ENCODE results near the gene EPHA6. TPM values are rescaled to one million over a fixed set of nuclear protein-coding genes. Genes with fewer than 3 reads are reported as not detected.
A peak's percentile ranks its signal among the peaks of the same experiment; 100 is the strongest.
"Not testable (repeated sequence)": the region's sequence is repeated elsewhere in the genome, so short reads cannot be mapped to it uniquely, and the experiment has no call there.

Gene EPHA6
- total RNA-seq, 2 experiments from 2014 or later, result not detected

DNA sequence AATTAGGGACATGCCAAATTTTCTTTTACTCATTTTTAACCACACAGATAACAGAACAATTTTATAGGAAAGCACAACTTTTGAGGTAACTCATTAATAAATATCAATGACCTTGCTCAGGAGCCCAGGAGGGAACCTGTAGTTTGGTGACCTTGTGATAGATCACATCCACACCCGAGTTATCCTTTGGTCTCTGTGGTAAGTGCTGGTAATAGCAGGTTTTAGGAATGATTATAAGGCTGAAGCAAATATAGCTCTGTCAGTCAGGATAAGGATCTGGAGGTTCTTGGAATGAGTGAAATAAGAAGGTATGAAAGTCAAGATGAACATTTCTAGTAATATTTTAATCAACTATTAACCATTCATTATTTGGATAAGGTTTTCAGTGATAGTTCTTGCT is 46.5 kb downstream of the EPHA6 start:
- Mint-ChIP-seq H3K9me3 (no peaks in the 10 kb centered on the region), H3K27me3 (no peaks in the 10 kb centered on the region), H3K27ac (no peak overlapping the region), H3K36me3 (no peaks in the 10 kb centered on the region), H3K4me3 (no peak overlapping the region), H3K4me1 (no peaks in the 10 kb centered on the region)
- no peak for DNase-seq

DNA sequence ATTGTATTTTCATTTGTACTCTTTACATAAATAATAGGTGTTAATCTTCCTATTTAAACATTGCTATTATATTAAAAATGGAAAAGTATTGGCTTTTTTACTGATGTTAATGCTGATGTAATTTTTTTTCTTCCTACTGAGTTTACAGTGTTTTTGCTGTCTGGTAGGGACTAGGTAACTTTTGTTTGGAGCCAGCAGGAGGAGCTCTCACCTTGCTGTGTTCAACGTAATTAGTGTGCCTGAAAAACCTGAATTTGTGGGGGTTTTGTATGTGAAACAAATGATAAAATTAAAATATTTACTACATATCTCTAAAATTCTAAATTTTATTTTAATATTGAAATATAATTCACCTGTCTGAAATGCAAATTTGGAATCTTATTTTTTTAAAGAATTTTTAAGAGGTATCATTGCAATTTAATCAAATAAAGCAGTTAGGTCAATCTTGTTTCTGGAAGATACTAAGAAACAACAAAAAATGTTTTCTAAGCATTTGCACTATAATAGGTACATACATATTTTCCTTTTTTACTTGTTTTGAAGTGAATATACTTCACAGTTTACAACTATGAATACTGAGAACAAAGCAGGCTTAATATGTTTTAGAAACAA is 48.8 kb downstream of the EPHA6 start:
- no peaks in the 10 kb centered on the region for H3K9me3 Mint-ChIP-seq

DNA sequence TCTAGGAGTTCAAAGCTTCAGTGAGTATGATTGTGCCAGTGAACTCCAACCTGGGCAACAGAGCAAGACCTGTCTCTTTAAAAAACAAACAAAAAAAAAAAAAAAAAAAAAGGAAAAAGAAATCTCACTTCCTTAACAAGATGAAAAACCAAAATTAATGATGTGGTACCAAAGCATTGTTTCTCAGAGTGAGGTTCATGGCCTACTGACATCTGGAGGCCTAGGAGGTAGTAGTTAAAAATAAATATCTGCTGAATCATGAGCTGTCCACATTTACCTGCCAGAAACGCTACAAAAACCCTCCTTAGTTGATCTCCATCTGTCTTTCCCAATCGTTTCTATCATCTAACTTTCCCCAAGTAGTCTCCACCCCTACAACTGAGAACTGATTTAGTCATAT is 51.2 kb downstream of the EPHA6 start:
- H3K27ac Mint-ChIP-seq, result no peak overlapping the region
- no peaks in the 10 kb centered on the region for H3K27me3 Mint-ChIP-seq
- H3K4me3 Mint-ChIP-seq, result no peak overlapping the region
- H3K9me3 Mint-ChIP-seq, result no peaks in the 10 kb centered on the region
- no peak for DNase-seq
- no peaks in the 10 kb centered on the region for H3K4me1 Mint-ChIP-seq
- no peaks in the 10 kb centered on the region for H3K36me3 Mint-ChIP-seq

More for the DNA sequence above, 48.8 kb downstream of the EPHA6 start:
- peak; percentile 2 for DNase-seq
- no peaks in the 10 kb centered on the region for H3K36me3 Mint-ChIP-seq
- H3K4me1 Mint-ChIP-seq, result no peaks in the 10 kb centered on the region
- no peaks in the 10 kb centered on the region for H3K27me3 Mint-ChIP-seq
- no peak overlapping the region for H3K27ac Mint-ChIP-seq
- no peak overlapping the region for H3K4me3 Mint-ChIP-seq

DNA sequence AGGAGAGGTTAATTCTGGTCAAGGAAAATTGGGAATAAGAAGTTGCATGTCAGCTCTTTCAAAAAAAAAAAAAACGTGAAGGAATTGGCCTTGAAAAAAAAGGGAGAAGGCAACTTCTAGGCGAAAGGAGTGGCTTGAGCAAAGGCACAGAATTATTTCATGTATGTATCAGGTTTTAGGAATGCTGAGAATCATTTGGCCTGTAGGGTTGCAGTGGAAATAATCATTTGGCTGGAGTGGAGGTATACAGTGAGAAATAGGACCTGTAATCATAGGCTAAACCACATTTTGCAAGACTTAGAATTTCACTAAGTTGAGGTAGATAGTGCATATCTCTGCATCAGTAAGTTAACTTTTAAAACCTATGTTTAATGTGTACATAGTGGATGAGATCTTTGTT is 54.9 kb downstream of the EPHA6 start:
- no peaks in the 10 kb centered on the region for H3K27me3 Mint-ChIP-seq
- no peaks in the 10 kb centered on the region for H3K36me3 Mint-ChIP-seq
- H3K4me1 Mint-ChIP-seq, result no peaks in the 10 kb centered on the region
- DNase-seq, result no peak
- H3K27ac Mint-ChIP-seq, result no peak overlapping the region
- no peaks in the 10 kb centered on the region for H3K9me3 Mint-ChIP-seq
- no peak overlapping the region for H3K4me3 Mint-ChIP-seq

DNA sequence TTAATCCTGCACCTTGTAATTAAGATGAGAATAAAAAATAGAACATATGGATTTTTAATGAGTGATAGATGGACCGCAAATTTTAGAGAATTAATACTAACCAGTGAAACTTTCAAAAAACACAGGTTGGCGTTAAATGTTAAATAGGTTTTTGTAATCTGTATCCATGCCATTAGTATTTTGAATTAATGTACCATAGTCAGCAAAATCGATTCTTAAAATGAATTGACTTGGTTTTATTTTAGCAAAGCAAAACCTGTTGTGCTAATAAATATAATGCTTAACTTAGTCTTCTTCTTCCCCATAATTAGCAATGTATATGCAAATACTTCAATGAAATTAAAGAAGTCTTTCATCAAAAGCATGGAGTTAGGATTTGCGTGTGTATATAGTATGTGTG is 63.1 kb downstream of the EPHA6 start:
- Mint-ChIP-seq H3K36me3 (no peaks in the 10 kb centered on the region), H3K4me1 (no peaks in the 10 kb centered on the region), H3K4me3 (no peak overlapping the region), H3K27me3 (peaks cover 3% of the 10 kb centered on the region), H3K9me3 (peaks cover 3% of the 10 kb centered on the region), H3K27ac (no peak overlapping the region)
- no peak for DNase-seq

DNA sequence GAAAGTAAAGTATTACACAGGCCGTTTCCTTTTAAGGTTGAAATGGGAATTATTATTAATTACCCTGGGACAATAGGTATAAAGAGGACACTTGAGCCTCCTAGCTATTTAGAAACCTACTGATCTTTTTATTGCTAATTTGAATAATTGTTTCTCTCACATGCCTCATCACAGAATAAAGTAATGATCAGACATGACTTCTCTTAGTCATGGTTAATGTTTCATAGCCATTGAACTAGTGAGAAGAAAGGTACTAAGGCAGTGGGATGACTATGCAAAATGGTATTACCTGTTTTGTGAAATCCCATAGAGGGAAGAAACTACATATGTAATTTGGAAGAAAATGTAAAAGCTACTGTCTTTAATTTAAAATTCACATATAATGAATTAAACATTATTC is 85.6 kb downstream of the EPHA6 start:
- no peak for DNase-seq
- Mint-ChIP-seq H3K27ac (no peak overlapping the region), H3K9me3 (no peaks in the 10 kb centered on the region), H3K4me3 (no peak overlapping the region), H3K27me3 (no peaks in the 10 kb centered on the region), H3K4me1 (no peaks in the 10 kb centered on the region), H3K36me3 (no peaks in the 10 kb centered on the region)

DNA sequence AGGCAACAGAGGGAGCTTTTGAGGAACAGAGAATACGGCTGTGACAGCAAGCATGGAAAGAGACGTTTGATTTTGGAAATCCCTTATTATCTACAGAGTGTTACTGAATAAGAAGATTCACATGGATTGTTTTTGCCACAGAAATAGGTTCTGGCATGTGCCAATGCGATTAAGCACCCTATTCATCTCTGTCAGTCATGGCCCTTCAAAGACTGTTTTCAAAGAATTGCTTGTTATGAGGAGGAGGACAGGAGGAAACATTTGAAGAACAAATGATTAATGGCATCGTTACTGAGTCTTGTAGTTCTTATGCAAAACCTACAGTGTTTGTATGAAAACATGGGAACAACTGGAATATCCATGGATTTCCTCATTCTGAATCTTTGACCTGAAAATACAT is 86.2 kb downstream of the EPHA6 start:
- no peak overlapping the region for H3K27ac Mint-ChIP-seq
- no peaks in the 10 kb centered on the region for H3K36me3 Mint-ChIP-seq
- no peaks in the 10 kb centered on the region for H3K9me3 Mint-ChIP-seq
- no peaks in the 10 kb centered on the region for H3K27me3 Mint-ChIP-seq
- no peaks in the 10 kb centered on the region for H3K4me1 Mint-ChIP-seq
- no peak overlapping the region for H3K4me3 Mint-ChIP-seq
- DNase-seq, result no peak

DNA sequence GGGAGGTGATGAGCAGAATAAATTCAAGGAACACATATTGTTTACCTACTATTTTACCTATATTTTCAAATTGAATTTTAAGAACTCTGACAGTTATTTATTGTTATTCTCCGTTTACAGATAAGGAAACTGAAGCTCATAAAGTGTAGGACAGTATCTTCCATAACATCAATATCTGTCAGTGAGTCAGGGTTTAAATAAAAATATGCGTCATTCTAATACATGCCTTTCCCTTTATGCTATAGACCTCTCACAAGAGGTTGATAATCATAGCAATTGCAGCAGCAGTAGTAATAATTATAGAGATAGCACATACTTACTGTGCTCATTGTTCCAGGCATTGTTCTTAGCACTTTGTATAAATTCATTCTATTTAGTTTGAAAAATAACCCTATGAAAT is 101.1 kb downstream of the EPHA6 start:
- Mint-ChIP-seq H3K27ac (no peak overlapping the region), H3K27me3 (no peaks in the 10 kb centered on the region), H3K4me3 (no peak overlapping the region), H3K36me3 (no peaks in the 10 kb centered on the region), H3K4me1 (no peaks in the 10 kb centered on the region), H3K9me3 (no peaks in the 10 kb centered on the region)
- no peak for DNase-seq

DNA sequence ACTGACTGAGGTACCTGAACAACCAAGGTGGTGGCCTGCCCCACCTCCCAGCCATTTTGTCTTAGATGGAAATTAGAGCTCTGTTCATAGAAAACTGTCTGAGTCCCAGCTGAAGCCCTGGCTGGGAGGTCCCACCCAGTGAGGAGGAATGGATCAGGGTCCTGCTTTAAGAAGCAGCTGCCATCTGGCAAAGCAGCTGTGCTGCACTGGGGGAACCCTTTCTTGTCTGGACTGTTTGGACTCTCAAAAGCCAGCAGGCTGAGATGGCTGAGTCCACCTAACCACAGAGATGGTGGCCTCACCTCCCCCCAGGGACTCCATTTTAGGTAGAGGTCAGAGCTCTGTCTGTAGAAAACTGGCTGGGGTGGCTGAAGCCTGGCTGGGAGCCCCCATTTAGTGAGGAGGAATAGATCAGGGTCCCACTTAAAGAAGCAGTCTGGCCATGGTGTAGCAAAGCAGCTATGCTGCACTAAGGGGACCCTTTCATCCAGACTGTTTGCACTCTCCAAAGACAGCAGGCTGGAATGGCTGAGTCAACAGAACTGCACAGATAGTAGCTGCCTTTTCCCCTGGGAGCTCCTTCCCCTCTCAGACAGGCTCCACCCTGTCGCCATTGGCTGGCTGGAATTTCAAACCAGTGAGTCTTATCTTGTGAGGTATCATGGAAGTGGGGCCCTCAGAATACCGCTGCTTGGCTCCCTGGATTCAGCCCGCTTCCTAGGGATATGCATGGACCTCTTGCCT is 116.9 kb downstream of the EPHA6 start:
- H3K9me3 Mint-ChIP-seq, result peaks cover 25% of the 10 kb centered on the region
- no peak for DNase-seq
- H3K4me3 Mint-ChIP-seq, result no peak overlapping the region
- no peaks in the 10 kb centered on the region for H3K36me3 Mint-ChIP-seq
- no peak overlapping the region for H3K27ac Mint-ChIP-seq
- H3K4me1 Mint-ChIP-seq, result no peaks in the 10 kb centered on the region
- no peaks in the 10 kb centered on the region for H3K27me3 Mint-ChIP-seq

DNA sequence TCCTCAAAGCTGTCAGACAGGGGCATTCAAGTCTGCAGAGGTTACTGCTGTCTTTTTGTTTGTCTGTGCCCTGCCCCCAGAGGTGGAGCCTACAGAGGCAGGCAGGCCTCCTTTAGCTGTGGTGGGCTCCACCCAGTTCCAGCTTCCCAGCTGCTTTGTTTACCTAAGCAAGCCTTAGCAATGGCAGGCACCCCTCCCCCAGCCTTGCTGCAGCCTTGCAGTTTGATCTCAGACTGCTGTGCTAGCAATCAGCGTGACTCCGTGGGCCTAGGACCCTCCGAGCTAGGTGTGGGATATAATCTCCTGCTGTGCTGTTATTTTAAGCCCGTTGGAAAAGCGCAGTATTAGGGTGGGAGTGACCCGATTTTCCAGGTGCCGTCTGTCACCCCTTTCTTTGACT is 127.7 kb downstream of the EPHA6 start:
- not testable (repeated sequence) for DNase-seq, H3K4me3 Mint-ChIP-seq, H3K36me3 Mint-ChIP-seq, H3K9me3 Mint-ChIP-seq, H3K27ac Mint-ChIP-seq, H3K4me1 Mint-ChIP-seq, H3K27me3 Mint-ChIP-seq

DNA sequence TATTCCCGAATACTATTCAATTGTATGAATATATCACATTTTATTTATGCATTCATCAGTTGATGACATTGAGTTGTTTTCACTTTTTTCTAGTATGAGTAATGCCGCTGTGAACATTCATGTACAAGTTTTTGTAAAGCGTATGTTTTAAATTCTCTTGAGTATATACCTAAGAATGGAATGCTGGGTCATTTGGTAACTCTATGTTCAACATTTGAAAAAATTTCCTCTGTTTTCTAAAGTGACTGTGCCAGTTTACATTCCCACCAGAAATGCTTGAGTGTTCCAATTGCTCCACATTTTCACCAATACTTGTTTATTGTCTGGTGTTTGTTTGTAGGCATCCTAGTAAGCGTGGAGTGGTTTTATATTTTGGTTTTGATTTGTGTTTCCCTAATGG is 144.5 kb downstream of the EPHA6 start:
- no peaks in the 10 kb centered on the region for H3K9me3 Mint-ChIP-seq
- H3K36me3 Mint-ChIP-seq, result no peaks in the 10 kb centered on the region
- no peak overlapping the region for H3K4me3 Mint-ChIP-seq
- no peak for DNase-seq
- no peaks in the 10 kb centered on the region for H3K4me1 Mint-ChIP-seq
- H3K27me3 Mint-ChIP-seq, result no peaks in the 10 kb centered on the region
- H3K27ac Mint-ChIP-seq, result no peak overlapping the region

DNA sequence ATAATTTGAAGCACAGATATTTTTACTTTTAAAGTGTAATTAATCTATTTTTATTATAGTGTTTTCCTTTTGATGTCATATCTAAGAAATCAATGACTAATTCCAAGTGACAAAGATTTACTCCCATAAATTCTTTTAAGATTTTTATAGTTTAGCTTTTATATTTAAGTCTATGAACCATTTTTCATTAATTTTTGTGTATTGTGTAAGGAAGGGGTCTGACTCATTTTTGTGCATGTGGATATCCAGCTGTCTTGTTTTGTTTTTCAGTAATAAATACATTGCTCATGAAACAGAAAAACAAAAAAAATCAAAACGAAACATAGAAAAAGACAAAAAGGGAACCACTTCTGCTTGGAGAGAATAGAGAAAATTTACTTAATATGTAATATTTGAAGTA is 145.1 kb downstream of the EPHA6 start:
- H3K4me1 Mint-ChIP-seq, result no peaks in the 10 kb centered on the region
- H3K4me3 Mint-ChIP-seq, result no peak overlapping the region
- no peak for DNase-seq
- no peaks in the 10 kb centered on the region for H3K9me3 Mint-ChIP-seq
- H3K27me3 Mint-ChIP-seq, result no peaks in the 10 kb centered on the region
- no peaks in the 10 kb centered on the region for H3K36me3 Mint-ChIP-seq
- no peak overlapping the region for H3K27ac Mint-ChIP-seq

DNA sequence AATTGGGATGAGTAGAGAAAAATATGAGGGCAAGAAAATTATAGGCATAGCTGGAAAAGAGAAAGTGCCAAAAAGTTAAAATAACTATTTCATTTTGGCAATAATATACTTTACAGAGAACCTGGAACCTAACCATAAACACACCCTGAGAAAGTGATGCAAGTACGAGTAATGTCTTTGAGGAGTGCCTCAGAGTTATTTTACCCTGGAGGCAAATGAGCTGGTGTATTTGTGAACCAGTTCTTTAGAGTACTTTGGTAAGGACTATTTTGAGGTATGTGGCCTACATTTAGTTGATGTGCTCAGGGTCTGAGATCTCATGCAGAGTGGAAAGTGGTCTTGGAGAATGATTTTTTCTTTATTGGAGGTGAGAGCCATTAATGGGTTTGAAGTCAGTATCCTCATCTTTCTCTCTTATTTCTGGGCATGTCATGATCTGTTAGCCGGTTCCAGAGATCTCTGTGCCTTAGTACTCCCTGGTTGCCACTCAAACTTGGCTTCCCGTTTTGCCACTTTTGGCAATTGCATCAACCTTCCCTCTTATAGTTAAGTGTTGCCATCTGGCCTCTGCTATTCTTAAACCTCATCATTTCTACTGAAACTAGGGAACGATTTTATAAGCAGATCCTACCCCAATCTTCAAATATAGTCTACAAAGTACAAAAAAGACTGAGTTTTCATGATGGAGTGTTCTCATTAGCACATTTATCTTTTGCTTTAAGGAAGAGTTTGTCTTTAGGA is 145.7 kb downstream of the EPHA6 start:
- H3K4me1 Mint-ChIP-seq, result no peaks in the 10 kb centered on the region
- H3K9me3 Mint-ChIP-seq, result no peaks in the 10 kb centered on the region
- no peak overlapping the region for H3K27ac Mint-ChIP-seq
- no peaks in the 10 kb centered on the region for H3K36me3 Mint-ChIP-seq
- no peak overlapping the region for H3K4me3 Mint-ChIP-seq
- no peak for DNase-seq
- H3K27me3 Mint-ChIP-seq, result no peaks in the 10 kb centered on the region

DNA sequence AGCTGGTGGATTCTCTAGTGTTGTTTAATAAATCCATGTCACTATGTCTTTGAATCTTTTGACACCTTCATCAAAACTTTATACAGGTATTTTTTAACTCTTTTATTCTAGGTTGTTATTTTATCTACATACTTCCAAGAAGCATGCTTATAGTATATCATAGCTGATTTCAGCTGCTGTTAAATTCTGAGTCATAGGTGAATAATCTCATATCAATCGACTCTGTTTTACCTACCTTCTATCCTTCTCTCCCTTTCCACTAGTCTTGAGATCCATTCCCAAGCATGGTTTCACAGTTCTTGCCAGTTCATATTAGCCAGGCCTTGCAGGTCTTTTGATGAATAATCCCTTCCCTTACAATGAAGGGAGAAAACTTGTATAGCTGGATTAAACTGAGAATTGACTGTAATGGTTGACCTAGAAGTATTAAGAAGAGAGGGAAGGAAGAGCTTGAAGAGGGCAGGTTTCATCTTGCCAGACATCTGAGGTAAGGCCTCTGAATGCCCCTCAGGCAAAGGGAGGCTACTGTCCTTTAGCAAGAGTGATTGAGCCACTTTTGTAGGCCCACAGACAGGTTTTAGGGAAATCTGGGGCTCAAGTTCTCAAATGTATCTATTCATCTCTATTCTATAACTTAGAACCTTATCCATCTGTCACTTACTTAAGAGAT is 146.4 kb downstream of the EPHA6 start:
- no peaks in the 10 kb centered on the region for H3K27me3 Mint-ChIP-seq
- no peaks in the 10 kb centered on the region for H3K9me3 Mint-ChIP-seq
- H3K4me3 Mint-ChIP-seq, result no peak overlapping the region
- H3K36me3 Mint-ChIP-seq, result no peaks in the 10 kb centered on the region
- H3K27ac Mint-ChIP-seq, result no peak overlapping the region
- DNase-seq, result no peak
- no peaks in the 10 kb centered on the region for H3K4me1 Mint-ChIP-seq

DNA sequence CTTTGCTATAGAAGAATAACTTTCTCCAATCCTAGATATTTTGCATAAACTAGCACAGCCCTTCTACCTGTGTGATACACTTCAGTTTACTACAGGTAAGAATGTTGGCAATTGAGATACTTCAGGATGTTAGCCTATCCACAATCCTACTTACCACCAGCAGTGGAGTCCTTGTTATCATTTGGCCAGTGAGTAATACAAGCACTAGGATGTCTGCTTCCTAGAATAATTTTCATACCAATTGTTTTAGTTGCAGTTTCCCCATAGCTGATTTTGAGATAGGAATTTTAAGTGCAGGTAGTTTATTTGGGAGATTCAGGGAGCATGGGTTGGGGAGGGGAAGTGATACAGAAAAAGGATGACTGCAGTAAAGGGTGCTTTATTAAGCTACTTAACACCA is 147.2 kb downstream of the EPHA6 start:
- H3K27ac Mint-ChIP-seq, result no peak overlapping the region
- H3K36me3 Mint-ChIP-seq, result no peaks in the 10 kb centered on the region
- no peak for DNase-seq
- H3K9me3 Mint-ChIP-seq, result no peaks in the 10 kb centered on the region
- no peak overlapping the region for H3K4me3 Mint-ChIP-seq
- H3K27me3 Mint-ChIP-seq, result no peaks in the 10 kb centered on the region
- no peaks in the 10 kb centered on the region for H3K4me1 Mint-ChIP-seq
